ENCODE measurements around the gene KATNA1.

The KATNA1 gene

DNA sequence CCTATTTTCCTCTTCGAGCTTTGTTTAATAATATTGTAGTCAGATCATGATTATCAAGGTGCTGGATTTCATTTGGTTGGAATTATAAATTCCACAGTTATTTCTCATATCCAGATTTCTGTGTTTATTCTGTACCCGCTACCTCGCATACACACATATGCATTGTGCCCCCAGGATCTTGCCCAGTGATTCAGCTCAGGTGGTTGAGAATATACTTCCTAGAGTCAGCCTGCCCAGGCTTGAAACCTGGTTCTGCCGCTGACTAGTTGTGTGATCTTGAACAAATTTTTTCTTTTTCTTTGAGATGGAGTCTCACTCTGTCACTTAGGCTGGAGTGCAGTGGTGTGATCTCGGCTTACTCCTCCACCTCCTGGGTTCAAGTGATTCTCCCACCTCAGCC is 67.6 kb downstream of the KATNA1 start:
- Mint-ChIP-seq H3K36me3 (ENCODE audit: low read depth) (peaks cover 20% of the 10 kb centered on the region), H3K4me1 (ENCODE audit: low read depth) (no peaks in the 10 kb centered on the region), H3K9me3 (no peaks in the 10 kb centered on the region), H3K27me3 (ENCODE audit: low read depth) (no peaks in the 10 kb centered on the region), H3K4me3 (no peak overlapping the region), H3K27ac (no peak overlapping the region)
- DNase-seq (ENCODE audit: low spot score) = no peak

DNA sequence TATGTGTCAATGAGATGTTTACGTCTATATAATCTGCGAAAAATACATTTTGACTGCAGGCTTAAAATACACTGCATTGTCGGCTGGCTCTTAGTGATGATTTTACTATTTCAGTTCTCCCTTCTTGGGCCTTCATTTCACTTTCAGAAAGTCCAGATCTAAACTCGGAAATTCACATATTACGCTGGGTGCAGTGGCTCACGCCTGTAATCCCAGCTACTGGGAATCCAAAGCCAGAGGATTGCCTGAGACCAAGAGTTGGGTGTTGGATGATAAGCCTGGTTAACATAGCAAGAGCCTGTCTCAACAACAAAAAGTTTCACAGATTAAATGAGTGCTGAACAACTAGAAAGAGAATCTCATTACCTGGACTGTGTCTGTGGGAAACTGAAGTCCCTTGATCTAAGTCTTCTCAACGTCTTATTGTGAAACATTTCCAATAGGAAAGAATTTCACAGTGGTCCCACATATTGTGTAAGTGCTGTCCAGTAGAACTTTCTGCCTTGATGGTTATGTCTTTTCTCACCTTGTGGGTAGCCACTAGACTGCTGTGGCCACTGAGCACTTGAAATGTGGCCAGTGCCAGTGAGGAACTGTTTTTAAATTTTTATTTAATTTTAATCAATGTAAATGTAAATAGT is 80.4 kb downstream of the KATNA1 start:
- H3K36me3 Mint-ChIP-seq (ENCODE audit: low read depth) = no peaks in the 10 kb centered on the region
- no peak for DNase-seq (ENCODE audit: low spot score)
- H3K27ac Mint-ChIP-seq = no peak overlapping the region
- H3K4me3 Mint-ChIP-seq = peak overlapping the region; percentile 30
- H3K9me3 Mint-ChIP-seq = no peaks in the 10 kb centered on the region
- H3K27me3 Mint-ChIP-seq (ENCODE audit: low read depth) = peaks cover 2% of the 10 kb centered on the region
- H3K4me1 Mint-ChIP-seq (ENCODE audit: low read depth) = peaks cover 12% of the 10 kb centered on the region

DNA sequence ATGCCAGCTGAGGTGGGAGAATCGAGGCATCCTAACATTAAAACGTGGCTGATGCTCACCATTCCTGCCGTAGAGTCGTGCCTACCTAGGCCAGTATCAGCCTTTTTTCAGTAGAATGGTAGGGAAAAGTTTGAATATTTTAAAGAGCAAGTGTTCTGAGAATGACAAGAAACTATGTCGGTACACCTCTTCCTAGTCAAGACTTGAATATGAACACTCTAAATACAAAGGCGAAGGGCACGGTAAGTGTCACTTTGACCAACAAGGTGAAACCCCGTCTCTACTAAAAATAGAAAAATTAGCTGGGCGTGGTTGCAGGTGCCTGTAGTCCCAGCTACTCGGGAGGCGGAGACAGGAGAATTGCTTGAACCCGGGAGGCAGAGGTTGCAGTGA is 81.3 kb downstream of the KATNA1 start:
- H3K27ac Mint-ChIP-seq = peak overlapping the region; percentile 81
- DNase-seq (ENCODE audit: low spot score) = no peak
- peak overlapping the region; percentile 93 for H3K4me3 Mint-ChIP-seq
- peaks cover 2% of the 10 kb centered on the region for H3K27me3 Mint-ChIP-seq (ENCODE audit: low read depth)
- H3K4me1 Mint-ChIP-seq (ENCODE audit: low read depth) = peaks cover 12% of the 10 kb centered on the region
- H3K9me3 Mint-ChIP-seq = no peaks in the 10 kb centered on the region
- no peaks in the 10 kb centered on the region for H3K36me3 Mint-ChIP-seq (ENCODE audit: low read depth)

DNA sequence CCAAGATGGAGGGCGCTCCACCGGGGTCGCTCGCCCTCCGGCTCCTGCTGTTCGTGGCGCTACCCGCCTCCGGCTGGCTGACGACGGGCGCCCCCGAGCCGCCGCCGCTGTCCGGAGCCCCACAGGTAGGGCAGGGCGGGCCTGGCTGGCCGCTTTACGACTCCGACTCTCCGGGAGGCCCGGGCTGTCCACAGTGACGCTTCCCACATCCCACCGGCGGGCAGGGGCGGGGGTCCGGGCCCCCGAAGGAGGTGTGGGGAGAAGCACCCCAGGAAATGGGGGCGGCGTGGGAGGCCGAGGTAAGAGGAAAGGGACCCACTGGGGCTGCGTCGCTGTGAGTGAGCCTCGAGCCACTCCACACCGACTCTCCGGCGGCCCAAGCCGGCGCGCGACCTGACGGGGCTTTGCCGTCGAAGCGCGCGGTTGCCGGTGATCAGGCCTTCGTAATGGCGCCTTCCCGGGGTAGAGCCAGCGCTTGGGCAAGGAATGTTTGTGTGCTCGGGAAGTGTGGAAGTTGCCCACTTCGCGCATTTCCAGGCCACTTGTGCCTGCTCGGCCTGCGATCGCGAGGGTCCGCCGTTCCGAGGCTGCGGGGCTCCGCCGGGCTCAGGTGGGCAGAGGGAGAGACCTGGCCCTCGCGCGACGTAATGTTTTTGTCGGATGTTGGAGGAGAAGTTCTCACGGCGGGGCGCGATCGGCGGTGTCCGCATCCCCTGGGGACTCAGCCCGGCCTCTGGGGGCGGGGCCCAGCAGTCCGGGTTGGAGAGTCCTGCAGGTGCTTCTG is 81.9 kb downstream of the KATNA1 start:
- peak overlapping the region; percentile 93 for H3K4me3 Mint-ChIP-seq
- DNase-seq (ENCODE audit: low spot score) = peak; percentile 38
- no peaks in the 10 kb centered on the region for H3K36me3 Mint-ChIP-seq (ENCODE audit: low read depth)
- H3K4me1 Mint-ChIP-seq (ENCODE audit: low read depth) = peaks cover 12% of the 10 kb centered on the region
- no peaks in the 10 kb centered on the region for H3K9me3 Mint-ChIP-seq
- H3K27ac Mint-ChIP-seq = peak overlapping the region; percentile 81
- peaks cover 2% of the 10 kb centered on the region for H3K27me3 Mint-ChIP-seq (ENCODE audit: low read depth)

DNA sequence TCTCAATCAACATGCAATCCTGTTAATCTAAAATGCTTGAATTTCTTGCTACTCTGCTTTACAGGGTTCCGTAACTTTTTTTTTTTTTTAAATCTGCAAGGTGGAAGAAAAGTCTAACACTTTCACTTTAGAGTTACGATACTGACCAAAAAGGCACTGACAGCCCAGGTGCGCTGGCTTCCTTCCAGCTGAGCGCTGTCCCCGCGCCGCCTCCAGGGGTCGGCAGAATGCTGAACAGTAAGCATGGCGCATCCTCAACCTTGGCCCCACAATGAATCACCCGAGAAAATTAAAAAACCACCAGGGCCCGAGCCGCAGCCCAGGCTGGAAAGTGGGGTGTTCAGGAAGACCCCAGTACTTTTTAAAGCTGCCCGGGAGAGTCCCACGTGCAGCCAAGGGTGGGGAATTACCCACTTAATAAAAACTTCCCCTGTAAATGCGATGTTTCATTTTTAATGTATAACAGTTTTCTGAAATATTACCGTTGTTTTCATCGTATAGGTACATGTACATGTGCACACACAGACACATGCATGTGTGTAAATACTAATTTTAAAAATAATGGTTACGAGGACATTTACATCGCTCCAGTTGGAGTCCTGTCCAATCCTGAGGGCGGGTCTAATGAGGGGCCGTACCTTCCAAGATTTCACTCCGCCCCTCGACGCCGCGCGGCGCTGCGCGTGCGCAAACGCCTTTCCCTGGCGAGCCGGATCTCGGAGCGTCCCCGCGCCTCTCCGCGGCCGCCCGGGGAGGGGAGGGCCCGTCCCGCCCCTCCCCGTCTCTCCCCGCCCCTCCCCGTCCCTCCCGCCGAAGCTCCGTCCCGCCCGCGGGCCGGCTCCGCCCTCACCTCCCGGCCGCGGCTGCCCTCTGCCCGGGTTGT is 82.7 kb downstream of the KATNA1 start, which contains the start of gene GINM1:
Gene GINM1, plus strand, starts transcription at position 849 of the 883 bp plus-strand sequence. CDS start 40 bp downstream, outside the sequence.
- Mint-ChIP-seq H3K4me1 (ENCODE audit: low read depth) (peaks cover 12% of the 10 kb centered on the region), H3K36me3 (ENCODE audit: low read depth) (no peaks in the 10 kb centered on the region), H3K9me3 (no peaks in the 10 kb centered on the region), H3K27ac (peak within 1 kb of the TSS; percentile 91), H3K4me3 (peak within 1 kb of the TSS; percentile 93), H3K27me3 (ENCODE audit: low read depth) (peaks cover 3% of the 10 kb centered on the region)
- peak; percentile 97 for DNase-seq (ENCODE audit: low spot score)

- no peaks in the 10 kb centered on the region for H3K36me3 Mint-ChIP-seq (ENCODE audit: low read depth)
- H3K4me1 Mint-ChIP-seq (ENCODE audit: low read depth) = peaks cover 12% of the 10 kb centered on the region
- peaks cover 18% of the 10 kb centered on the region for H3K27me3 Mint-ChIP-seq (ENCODE audit: low read depth)
- H3K4me3 Mint-ChIP-seq = no peak overlapping the region
- DNase-seq (ENCODE audit: low spot score) = no peak
- H3K9me3 Mint-ChIP-seq = no peaks in the 10 kb centered on the region
- H3K27ac Mint-ChIP-seq = no peak overlapping the region
Observed at GRCh38 chr6:149563928-149564325, 84.6 kb downstream of the KATNA1 start.

DNA sequence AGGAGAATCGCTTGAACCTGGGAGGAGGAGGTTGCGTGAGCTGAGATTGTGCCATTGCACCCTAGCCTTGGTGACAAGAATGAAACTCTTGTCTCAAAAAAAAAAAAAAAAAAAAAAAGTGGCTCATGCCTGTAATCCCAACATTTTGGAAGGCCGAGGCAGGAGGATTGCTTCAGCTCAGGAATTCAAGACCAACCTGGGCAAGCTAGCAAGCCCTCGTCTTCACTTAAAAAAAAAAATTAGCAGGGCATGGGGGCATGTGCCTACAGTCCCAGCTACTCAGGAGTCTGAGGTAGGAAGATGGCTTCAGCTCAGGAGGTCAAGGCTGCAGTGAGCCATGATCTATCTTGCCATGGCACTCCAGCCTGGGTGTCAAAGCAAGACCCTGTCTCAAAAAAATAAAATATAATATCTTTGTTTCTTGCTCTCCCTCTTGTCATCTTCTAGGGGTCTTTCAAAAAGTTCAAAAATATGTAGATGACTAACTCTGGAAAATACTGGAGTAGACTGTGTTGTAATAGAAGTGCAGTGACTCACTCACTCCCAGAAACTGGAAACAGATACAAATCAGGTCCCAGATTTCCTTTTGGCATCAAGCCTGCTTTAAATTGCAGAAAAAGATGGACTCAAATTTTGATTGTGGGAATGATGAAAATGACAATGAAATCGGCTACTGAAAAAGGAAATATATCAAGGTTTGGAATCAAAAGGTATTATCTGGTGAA is 85.1 kb downstream of the KATNA1 start:
- peak; percentile 2 for DNase-seq (ENCODE audit: low spot score)
- Mint-ChIP-seq H3K36me3 (ENCODE audit: low read depth) (no peaks in the 10 kb centered on the region), H3K4me1 (ENCODE audit: low read depth) (peaks cover 12% of the 10 kb centered on the region), H3K4me3 (no peak overlapping the region), H3K27ac (no peak overlapping the region), H3K27me3 (ENCODE audit: low read depth) (peaks cover 21% of the 10 kb centered on the region), H3K9me3 (no peaks in the 10 kb centered on the region)

DNA sequence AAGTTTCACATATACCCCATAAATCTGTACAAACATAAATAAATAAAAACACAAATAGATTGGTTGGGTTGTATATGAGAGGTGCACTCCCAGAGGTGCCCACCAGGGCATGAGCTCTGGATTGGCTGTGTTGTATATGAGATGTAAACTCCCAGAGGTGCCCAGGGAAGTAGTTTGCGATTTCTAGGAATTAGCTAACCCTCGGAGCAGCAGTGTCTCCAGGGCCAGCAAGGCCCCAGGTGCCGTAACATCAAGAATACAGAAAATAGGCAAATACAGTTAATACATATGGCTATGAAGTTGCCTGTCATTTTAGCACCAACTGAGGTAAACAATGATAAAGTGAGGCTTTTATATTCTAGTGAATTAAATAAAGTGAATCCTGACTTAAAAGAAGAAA is 87.8 kb downstream of the KATNA1 start:
- peaks cover 4% of the 10 kb centered on the region for H3K4me1 Mint-ChIP-seq (ENCODE audit: low read depth)
- no peak overlapping the region for H3K4me3 Mint-ChIP-seq
- H3K27me3 Mint-ChIP-seq (ENCODE audit: low read depth) = peaks cover 39% of the 10 kb centered on the region
- DNase-seq (ENCODE audit: low spot score) = peak; percentile 3
- H3K9me3 Mint-ChIP-seq = no peaks in the 10 kb centered on the region
- H3K36me3 Mint-ChIP-seq (ENCODE audit: low read depth) = no peaks in the 10 kb centered on the region
- no peak overlapping the region for H3K27ac Mint-ChIP-seq

- H3K27me3 Mint-ChIP-seq (ENCODE audit: low read depth) = peaks cover 49% of the 10 kb centered on the region
Observed at GRCh38 chr6:149559389-149559788, 89.1 kb downstream of the KATNA1 start.

GRCh38 chr6:149558029-149558428 is 90.5 kb downstream of the KATNA1 start:
- DNase-seq (ENCODE audit: low spot score) = no peak
- Mint-ChIP-seq H3K36me3 (ENCODE audit: low read depth) (no peaks in the 10 kb centered on the region), H3K27me3 (ENCODE audit: low read depth) (peaks cover 51% of the 10 kb centered on the region), H3K27ac (no peak overlapping the region), H3K4me1 (ENCODE audit: low read depth) (peaks cover 2% of the 10 kb centered on the region), H3K4me3 (no peak overlapping the region), H3K9me3 (no peaks in the 10 kb centered on the region)

More at GRCh38 chr6:149559389-149559788, 89.1 kb downstream of the KATNA1 start:
- Mint-ChIP-seq H3K4me3 (no peak overlapping the region), H3K4me1 (ENCODE audit: low read depth) (peaks cover 2% of the 10 kb centered on the region), H3K27ac (no peak overlapping the region), H3K9me3 (no peaks in the 10 kb centered on the region), H3K36me3 (ENCODE audit: low read depth) (no peaks in the 10 kb centered on the region)
- DNase-seq (ENCODE audit: low spot score) = no peak

DNA sequence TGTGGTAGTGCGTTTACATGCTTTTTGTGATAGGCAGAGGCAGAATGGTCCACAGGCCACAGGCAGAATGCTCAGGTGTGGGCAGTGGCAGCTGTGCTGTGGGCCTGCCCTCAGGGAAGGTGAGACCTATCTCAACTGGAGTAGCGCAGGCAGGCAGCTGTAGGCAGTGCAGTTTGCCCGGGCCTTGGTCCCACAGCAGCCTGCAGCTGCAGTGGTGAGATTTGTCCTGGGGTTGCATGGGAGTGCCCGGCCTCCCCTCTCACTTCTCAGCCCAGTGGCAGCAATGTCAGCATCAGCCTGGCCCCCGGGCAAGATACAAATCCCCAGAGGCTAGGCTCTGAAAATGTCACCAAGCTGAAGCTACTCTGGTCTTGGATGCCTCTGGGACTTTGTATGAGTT is 96.6 kb downstream of the KATNA1 start:
- no peak for DNase-seq (ENCODE audit: low spot score)
- peaks cover 23% of the 10 kb centered on the region for H3K27me3 Mint-ChIP-seq (ENCODE audit: low read depth)
- H3K27ac Mint-ChIP-seq = no peak overlapping the region
- no peak overlapping the region for H3K4me3 Mint-ChIP-seq
- no peaks in the 10 kb centered on the region for H3K9me3 Mint-ChIP-seq
- peaks cover 5% of the 10 kb centered on the region for H3K4me1 Mint-ChIP-seq (ENCODE audit: low read depth)
- no peaks in the 10 kb centered on the region for H3K36me3 Mint-ChIP-seq (ENCODE audit: low read depth)

GRCh38 chr6:149545754-149546471 is 102.6 kb downstream of the KATNA1 start, which contains the start of gene PPIL4:
Gene PPIL4 (minus strand): TSS chr6:149546043. CDS start chr6:149546005, 38 bp downstream.
- DNase-seq (ENCODE audit: low spot score) = peak; percentile 96
- Mint-ChIP-seq H3K4me3 (peak within 1 kb of the TSS; percentile 97), H3K4me1 (ENCODE audit: low read depth) (peaks cover 25% of the 10 kb centered on the region), H3K27me3 (ENCODE audit: low read depth) (peaks cover 2% of the 10 kb centered on the region), H3K36me3 (ENCODE audit: low read depth) (no peaks in the 10 kb centered on the region), H3K27ac (peak within 1 kb of the TSS; percentile 98), H3K9me3 (no peaks in the 10 kb centered on the region)

Data from T-helper 2 cell treated with Interferon-gamma antibody and Interleukin-4, amounts not matched to agents 5 μg/mL and 100 μg/mL, for 36 hours (primary cell).